ENCODE measurements around the gene VILL.

- TF ChIP-seq CTCF (IDR thresholded peaks at IDR 0.05): no peak
- TF ChIP-seq POLR2A (IDR thresholded peaks at IDR 0.05): no peak
Observed at GRCh38 chr3:38030126-38031021, 39.8 kb downstream of the VILL start.
